Testis (tissue), 2 donors: ENCODE data around the gene ACOX1.

ENCODE experiments used
- CTCF ChIP-seq, 3 experiments: fragments of 450-650 bp in 2 of 3; fragments of 200-600 bp in 1 of 3; sonication (generic) in 1 of 3; IDR thresholded peaks; one replicate each; pipeline ENCODE4 v1.5.1; 2016 to 2019; ENCODE audit warnings: antibody characterized with exemption in 3 of 3, mild to moderate bottlenecking in 2 of 3, moderate library complexity in 1 of 3
- POLR2A ChIP-seq: fragments of 450-650 bp; IDR thresholded peaks from one replicate; pipeline ENCODE4 v1.6.1; 2017; ENCODE audit warnings: antibody characterized with exemption, mild to moderate bottlenecking, moderate library complexity

- TF ChIP-seq POLR2A (no peak), CTCF (IDR thresholded peaks at IDR 0.05) (no peak)
These were observed 36.5 kb downstream of the ACOX1 start for GRCh38 chr17:75942473-75942872.
